GM18868 (cell line): Measurements from ENCODE around the gene SLC15A1.
A peak's percentile ranks its signal among the peaks of the same experiment; 100 is the strongest.
"Not testable (repeated sequence)": the region's sequence is repeated elsewhere in the genome, so short reads cannot be mapped to it uniquely, and the experiment has no call there.

Source experiments
- ATAC-seq: cut with Tn5 transposase; IDR thresholded peaks from one replicate; pipeline ENCODE4 v1.9.1; 2021; ENCODE audit warnings: mild to moderate bottlenecking, moderate library complexity; ENCODE audit not compliant: unreplicated experiment

Gene SLC15A1

DNA sequence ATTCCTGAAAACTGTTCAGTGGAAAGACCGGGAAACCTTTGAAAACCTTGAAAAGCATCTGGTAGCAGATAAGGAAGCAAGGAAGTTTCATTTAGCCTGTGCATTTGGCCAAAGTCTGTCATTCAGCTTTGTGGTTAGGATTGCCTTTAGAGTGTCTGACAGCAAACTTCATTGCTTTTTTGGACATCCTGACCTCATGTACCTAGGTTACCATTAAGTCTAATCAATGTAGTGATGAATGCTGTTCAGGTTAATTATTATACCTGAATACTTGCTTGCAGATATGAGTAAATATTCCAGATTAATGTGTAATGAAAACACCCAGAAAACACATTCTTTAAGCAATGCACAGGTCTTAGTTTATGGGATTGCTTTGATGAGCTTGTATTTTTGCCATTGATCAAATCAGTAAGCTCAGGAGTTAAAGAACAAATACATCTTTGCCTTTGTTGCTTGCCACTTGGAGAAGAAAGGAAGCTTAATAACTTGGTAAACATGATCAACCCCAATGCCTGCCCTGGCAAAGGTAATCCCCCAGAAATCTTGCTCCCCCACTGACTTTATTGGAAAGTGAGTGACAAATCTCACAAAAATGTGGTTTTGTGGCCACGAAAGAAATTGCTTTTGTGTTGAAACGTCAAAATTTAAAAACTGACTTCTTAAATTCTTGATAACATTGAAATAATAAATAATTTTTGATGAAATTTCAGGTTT is 87.4 kb downstream of the SLC15A1 start:
- ATAC-seq: no peak

DNA sequence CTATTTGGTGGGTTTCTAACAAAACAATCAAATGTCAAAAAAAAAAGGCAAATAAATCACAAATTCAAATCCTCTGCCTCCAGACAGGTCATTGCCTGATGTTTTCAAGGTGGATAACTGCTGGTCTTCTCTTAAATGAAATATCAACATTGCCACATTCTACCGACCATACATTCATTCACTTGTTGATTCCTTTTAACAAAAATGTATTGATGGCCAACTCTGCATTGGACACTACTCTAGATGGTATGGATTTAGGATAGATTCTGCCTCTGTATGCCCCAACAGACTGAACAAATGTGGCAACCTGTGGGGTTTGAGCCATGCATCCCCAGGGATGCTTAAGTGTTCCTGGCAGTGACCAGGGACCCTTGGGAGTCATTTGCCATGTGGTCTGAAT is 88.0 kb downstream of the SLC15A1 start:
- no peak for ATAC-seq

DNA sequence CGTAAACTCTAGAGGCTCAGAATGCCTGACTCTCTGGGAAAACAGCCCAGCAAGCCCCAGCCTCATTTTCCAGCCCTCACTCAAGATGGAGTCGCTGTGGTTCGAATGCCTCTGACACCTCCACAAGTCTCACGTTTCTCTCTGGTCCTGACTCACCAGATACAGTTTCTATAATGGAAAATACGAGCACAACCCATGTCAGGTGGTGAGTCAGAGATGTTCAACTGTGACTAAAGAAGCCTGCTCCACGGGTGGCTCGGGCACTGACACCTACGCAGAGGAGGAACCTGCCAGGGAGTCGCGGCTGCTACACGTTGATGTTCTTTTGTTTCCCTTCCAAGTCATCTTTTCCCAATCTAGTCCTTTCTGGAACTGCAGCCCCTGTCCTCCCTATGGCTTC is 88.4 kb downstream of the SLC15A1 start:
- peak; percentile 58 for ATAC-seq

DNA sequence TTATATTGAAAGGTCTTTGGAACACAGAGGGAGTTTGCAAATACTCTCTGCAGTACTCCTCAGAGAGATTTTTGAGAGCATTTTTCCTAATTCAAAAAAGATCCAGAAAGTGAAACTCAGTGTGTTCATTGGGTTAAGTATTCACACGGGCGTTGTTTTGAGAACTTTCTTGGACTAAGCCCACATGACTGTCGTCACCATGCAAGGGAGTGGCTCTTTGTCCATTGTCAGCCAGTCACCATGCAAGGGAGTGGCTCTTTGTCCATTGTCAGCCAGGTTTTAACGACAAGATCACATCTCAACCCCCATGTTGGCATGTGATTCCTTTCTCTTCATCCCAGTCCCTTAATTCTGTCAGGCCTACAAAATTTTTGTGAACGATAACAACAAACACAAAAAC is 94.3 kb downstream of the SLC15A1 start:
- no peak for ATAC-seq

DNA sequence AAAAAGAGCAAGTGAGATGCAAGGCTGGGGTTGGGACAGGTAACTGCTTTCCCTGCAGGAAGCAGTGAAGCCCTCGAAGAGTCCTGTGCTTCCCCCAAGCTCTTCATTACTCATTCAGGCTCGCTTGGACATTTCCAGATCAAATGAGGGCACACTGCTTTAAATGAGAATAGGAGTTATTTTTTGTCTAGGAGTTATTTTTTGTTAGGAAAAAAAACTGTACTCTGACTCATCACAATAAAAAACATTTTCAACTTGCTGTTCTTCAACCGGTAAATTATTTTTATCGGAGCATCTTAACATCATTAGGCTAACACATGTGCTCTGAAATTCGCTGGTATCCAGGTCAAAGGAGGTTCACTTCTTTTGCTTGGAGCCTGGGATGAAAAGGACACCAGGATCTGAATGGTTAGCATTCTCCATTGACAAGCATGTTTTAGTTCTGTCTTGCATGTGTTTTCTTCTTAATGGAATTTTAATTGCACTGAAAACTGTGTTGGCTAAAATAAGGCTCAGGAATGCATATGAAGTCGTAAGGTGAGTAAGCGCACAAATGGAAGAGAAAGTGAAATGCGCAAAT is 94.9 kb downstream of the SLC15A1 start:
- no peak for ATAC-seq

DNA sequence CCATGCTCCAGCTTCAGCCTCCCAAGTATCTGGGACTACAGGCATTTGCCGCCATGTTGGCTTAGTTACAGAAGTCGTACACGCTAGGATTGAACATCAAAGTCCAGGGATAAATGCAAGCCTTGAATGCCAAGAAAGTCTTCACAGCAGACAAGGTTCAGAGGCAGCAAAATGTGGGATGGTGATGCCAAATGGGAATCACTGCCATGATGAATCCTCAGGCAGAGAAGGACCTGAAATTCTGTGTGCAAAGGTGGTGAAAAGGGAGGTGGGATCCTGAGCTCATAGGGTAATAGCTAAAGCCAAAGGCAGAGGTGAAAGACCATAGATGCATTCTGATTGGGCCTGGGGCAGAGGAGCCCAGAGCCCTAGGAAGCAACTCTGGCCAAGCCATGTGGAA is 96.2 kb downstream of the SLC15A1 start:
- ATAC-seq: no peak

DNA sequence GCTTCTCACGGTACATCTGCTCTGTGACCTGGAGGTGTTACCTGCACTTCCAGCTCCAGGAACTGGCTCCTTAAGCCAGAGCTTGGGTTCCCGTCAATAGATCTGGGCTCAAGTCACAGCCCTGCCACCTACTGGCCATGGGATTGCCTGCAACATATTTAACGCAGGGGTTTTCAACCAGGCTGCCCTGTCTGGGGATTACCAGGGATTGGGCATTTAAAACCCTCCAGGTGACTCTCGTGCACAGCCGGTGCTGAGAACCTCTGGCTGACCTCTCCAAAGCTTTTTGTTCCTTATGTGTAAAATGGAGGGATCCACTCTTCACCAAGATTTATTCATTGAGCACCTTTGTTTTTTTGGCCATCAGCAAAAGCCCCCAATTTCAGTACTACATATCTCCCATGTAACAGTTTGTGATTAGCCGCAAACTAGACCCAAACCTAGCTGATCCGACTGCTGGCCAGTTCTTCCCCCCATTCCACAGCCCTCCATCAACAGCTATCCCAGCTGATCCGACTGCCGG is 98.9 kb downstream of the SLC15A1 start:
- ATAC-seq: peak; percentile 90

DNA sequence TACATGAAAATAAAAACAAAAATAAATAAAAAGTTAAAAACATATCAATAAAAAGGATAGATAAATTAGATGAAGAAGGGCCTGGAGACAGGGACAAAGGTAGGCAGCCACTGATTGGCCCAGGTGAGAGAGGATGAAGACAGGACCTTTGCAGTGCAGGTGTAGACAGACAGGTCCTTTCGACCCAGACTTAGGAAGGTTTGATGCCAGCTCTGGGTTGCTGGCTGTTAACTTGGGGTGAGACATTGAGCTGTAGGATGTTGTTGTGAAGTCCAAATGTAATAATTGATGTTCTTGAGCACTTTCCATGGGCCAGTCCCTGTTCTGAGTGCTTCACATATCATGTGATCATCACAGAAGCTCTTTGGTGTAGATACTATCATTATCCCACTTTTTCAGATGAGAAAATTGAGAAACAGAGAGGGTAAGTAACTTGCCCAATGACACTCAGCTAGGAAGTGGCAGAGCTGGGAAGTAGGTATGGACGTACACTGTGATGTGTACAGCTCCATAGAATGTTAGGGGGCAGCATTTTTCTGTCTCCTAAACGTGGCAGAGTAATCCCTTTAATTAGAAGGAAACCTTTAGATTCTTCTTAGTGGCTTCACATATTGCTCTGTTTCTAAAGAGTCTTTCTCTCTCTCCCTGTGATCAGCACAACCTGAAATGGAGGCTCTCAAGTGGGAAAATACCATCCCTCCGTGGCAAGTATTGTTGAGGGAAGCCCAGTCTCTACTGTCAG is 99.6 kb downstream of the SLC15A1 start:
- ATAC-seq: no peak

DNA sequence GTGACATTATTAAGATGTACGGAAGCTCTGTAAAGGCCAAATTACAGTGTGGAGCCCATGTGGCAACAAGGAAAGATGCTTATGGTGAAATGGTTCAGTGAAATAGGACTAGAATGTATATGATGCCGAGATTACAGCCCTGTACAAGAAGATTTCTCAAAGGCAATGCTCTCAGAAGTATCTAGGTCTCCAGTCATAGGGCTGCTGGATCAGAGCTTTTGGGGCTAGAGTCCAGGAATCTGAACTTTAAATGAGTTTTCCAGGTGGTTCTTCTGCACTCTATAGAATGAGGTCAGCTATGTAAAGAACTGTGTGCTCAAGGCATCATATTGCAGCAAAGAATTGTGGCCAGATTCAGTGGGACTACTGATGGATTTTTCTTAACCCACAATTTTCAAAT is 100.2 kb downstream of the SLC15A1 start:
- no peak for ATAC-seq

DNA sequence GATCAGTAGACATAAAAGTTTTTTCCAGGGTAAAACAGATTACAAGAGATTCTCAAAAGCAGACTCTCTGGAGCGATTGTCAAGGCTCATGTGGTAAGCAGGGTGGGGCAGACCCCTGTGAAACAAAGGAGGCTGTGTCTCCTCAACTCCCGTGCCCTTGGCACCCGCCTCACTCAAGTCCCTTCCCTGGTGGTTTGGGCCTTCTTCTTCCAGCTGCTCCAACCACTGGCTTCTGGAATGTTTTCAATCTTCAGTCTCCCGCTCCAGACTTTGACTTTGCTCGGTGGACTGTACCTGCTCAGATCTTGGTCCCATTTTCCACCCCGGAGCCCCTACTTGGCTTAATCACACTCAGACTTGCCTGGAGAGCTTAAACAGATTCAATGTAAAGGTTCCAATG is 100.7 kb downstream of the SLC15A1 start:
- no peak for ATAC-seq

DNA sequence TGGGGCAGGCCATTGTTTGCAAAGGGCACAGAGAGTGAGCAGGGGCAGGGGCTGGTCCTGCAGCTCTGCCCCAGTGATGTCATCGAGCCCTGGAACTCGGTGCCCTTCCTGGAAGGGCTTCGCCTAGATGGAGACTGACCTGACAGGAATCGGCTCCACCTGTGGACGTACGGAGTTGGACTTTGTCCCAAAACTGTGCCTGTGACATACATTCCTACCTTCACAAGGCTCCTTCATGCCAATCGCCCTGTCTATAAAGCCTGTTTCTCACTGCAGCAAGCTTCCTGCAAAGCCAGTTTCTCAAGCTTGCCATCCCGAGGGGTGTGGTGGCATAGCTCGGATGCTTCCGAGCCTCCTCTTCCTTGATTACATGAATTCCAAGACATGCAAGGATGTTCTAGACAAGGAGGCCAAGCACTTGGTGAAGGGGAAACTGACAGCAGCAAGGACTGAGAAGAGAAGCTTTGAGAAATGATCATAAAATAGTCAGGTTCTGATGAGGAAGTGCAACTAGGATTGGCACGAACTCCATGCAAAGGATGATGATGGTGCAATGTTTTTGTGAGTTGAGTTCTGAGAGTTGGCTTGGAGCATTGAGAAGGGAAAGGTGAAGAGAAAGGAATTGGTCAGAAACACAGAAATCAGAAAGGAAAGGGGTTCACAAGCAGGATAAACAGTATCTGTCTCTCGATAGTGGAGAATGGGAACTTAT is 101.9 kb downstream of the SLC15A1 start:
- ATAC-seq: peak; percentile 43

DNA sequence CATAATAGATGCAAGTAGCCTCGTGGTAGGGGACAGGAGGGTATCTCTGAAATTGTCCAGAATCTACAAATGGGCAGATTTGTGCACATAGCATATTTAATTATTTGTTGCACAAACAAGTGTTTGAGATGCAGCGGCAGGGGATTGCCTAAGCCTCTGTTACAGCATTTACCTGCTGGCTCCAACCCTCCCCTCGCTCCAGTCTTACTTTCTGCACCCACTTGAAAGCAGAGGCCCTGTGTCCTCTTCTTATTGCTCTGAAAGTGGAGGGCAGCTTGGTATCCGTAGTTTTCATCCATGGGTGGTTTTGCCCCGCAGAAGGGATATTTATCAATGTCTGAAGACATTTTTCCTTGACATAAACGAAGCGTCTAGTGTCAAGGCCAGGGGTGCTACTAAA is 102.6 kb downstream of the SLC15A1 start:
- no peak for ATAC-seq

DNA sequence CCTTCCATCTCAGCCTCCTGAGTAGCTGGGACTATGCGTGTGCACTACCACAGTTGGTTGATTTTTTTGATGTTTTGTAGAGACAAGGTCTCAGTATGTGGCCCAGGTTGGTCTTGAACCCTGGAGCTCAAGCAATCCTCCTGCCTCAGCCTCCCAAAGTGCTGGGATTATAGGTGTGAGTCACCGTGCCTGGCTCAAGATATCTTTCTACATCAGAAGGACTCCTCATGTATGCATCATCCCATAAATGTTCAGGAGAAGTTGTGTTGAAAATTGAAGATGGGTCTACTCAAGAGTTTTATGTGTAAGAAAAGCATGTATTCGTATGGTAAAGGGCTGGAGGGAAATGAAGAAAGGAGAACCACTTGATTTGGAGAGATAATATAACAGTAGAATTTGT is 103.8 kb downstream of the SLC15A1 start:
- ATAC-seq: no peak

DNA sequence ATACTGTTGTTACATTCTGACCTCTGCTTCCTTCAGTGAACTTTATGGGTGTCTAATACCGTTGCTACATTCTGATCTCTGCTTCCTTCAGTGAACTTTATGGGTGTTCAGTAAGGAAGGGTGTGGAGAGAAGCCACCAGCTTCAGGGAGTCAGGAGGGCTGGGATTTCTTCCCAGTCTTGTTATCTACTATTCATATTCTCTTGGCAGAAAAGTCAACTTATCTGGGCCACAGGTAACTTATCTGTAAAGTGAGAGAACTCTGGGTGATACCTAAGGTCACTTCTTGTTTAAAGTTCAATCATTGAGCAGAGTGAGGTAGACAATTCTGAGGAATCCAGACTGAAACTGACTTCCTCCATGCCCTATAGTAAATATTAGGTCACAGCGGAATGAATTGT is 104.3 kb downstream of the SLC15A1 start:
- ATAC-seq: no peak

DNA sequence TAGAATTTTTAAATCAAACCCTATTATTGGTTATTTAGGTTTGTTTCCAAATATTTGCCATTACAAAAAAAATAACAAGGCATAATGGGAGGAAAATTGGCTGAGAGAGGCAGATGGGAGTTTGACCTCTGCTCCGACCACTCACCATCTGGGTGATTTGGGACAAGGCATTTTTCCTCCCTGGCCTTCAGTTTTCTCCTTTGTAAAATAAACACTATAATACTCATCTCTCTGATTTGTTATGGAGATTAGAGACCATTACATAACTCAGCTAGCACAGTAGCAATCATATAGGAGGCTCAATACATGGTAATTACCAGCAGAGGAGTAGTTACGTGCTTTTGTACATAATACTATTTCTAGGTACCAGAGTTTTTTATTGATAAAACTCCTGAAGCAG is 105.4 kb downstream of the SLC15A1 start:
- no peak for ATAC-seq

DNA sequence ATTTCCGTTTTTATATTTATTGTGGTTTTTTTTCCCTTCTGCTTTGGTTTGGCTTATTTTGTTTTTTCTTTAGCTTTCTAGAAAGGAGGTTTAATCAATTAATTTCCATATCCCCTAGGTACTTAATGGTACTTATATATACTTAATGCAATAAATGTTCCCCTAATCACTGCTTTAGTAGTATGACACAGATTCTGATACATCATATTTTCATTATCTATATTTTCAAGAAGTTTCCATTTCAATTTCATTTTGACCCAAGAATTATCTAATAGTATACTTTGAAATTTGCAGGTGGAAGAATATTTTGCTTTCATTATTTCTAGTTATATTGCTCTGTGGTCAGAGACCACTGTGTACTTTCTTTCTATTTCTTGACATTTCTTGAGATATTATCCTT is 109.0 kb downstream of the SLC15A1 start:
- no peak for ATAC-seq

DNA sequence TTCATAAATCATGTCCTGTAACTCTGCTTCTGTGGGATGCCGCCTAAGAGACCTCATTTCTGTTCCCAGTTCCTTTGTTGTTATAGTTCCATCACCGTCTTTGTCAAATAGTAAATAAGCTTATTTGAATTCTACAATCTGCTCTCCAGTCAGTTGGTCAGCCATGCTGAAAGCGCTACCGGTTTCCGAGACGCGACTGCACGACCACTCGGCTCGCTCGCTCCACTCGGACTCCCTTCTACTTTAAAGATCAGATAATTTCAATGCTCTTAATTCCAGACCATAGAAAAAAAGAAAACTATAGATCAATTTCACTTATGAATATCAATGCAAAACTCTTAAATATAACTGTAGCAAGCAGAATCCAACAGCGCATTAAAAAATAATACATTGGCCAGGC is 111.4 kb downstream of the SLC15A1 start:
- ATAC-seq: no peak

DNA sequence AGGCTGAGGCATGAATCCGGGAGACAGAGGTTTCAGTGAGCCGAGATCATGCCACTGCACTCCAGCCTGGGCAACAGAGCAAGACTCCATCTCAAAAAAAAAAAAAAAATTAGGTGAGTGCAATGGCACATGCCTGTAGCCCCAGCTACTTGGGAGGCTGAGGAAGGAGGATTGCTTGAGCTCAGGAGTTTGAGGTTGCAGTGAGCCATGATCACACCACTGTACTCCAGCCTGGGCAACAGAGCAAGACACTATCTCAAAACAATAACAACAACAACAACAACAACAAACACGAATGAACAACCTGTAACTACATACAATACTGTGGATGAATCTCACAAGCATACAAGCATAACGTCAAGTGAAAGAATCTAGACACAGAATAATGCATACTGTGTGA is 112.7 kb downstream of the SLC15A1 start:
- not testable (repeated sequence) for ATAC-seq

DNA sequence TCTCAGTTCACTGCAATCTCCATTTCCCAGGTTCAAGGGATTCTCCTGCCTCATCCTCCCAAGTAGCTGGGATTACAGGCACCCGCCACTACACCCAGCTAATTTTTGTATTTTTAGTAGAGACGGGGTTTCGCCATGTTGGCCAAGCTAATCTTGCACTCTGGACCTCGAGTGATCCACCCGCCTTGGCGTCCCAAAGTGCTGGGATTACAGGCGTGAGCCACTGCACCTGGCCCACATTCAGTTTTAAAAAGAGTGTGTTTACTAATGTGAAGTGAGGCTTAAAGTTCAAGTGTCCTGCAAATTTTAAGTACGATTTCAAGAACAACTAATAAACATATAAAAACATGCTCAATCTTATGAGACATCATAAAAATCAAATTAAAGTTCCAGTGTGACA is 114.1 kb downstream of the SLC15A1 start:
- ATAC-seq: not testable (repeated sequence)
